AG04450 (cell line): ENCODE data around the gene ADH1A. TPM values are rescaled to one million over a fixed set of nuclear protein-coding genes. Genes with fewer than 3 reads are reported as not detected.

Experiments
- CTCF ChIA-PET: fragments of 300-600, 350-600 bp; formaldehyde crosslinking; extraction: SDS; loops from one replicate; lab custom pipeline; 2022; ENCODE audit warnings: antibody characterized with exemption, inconsistent platforms; lab: Charles Lee
- POLR2A ChIA-PET: fragments of 350-600 bp; formaldehyde crosslinking; extraction: SDS; loops from one replicate; lab custom pipeline; 2021; ENCODE audit warnings: antibody characterized with exemption, inconsistent platforms; lab: Yijun Ruan, JAX
- DNase-seq: peaks from one replicate; pipeline ENCODE4 v3.0.0-alpha.2; 2011; ENCODE audit warnings: low read depth, low spot score
- H3K27ac ChIP-seq: one replicate; pipeline ENCODE4 v1.5.1; 2012; ENCODE audit warnings: low read depth, low read length, control low read depth
- H3K27me3 ChIP-seq: one replicate; pipeline ENCODE4 v1.6.0; 2012; ENCODE audit warnings: low read length; ENCODE audit not compliant: control insufficient read depth, insufficient read depth
- H3K4me3 ChIP-seq: 2 replicates; pipeline ENCODE4 v1.5.1; 2011; ENCODE audit warnings: mild to moderate bottlenecking, low read depth, low read length, control low read depth
- H3K9me3 ChIP-seq: 2 replicates; pipeline ENCODE4 v1.5.1; 2012; ENCODE audit warnings: low read length; ENCODE audit not compliant: control insufficient read depth, insufficient read depth
- polyA minus RNA-seq: library from RNA; depleted of rRNA, polyadenylated mRNA; stranded (reverse); fragments of >200 nt; gene quantifications from 2 replicates; pipeline ENCODE4 v1.2.3, GENCODE V29; 2011; rRNA and poly(A)+ RNA removed
- polyA plus RNA-seq: library from polyadenylated mRNA; depleted of rRNA; stranded (reverse); fragments of >200 nt; gene quantifications from 2 replicates; pipeline ENCODE4 v1.2.3, GENCODE V29; 2011; rRNA removed
- TF ChIP-seq, protein P1 (sequence below): IDR thresholded peaks from 2 replicates; pipeline ENCODE4 v1.5.1; 2011; ENCODE audit warnings: low read depth, low read length, control low read depth, inconsistent platforms

ADH1A gene
- not detected in 2 replicates for polyA plus RNA-seq
- not detected in 2 replicates for polyA minus RNA-seq

GRCh38 chr4:99290848-99291786 is at the start of gene ADH1A:
Gene ADH1A (minus strand): TSS chr4:99290985. CDS start chr4:99290914, 71 bp downstream.
- no peak for DNase-seq
- Histone ChIP-seq H3K9me3 (0 out of 2 replicates have a peak, but pooled peaks cover 3% of the 10 kb centered on the region), H3K4me3 (no peak within 1 kb of the TSS), H3K27me3 (no peaks in the 10 kb centered on the region), H3K27ac (no peak within 1 kb of the TSS)
- ChIA-PET CTCF (no interaction called here), POLR2A (no interaction called here)
- TF ChIP-seq, protein P1, sequence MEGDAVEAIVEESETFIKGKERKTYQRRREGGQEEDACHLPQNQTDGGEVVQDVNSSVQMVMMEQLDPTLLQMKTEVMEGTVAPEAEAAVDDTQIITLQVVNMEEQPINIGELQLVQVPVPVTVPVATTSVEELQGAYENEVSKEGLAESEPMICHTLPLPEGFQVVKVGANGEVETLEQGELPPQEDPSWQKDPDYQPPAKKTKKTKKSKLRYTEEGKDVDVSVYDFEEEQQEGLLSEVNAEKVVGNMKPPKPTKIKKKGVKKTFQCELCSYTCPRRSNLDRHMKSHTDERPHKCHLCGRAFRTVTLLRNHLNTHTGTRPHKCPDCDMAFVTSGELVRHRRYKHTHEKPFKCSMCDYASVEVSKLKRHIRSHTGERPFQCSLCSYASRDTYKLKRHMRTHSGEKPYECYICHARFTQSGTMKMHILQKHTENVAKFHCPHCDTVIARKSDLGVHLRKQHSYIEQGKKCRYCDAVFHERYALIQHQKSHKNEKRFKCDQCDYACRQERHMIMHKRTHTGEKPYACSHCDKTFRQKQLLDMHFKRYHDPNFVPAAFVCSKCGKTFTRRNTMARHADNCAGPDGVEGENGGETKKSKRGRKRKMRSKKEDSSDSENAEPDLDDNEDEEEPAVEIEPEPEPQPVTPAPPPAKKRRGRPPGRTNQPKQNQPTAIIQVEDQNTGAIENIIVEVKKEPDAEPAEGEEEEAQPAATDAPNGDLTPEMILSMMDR, result no peak

DNA sequence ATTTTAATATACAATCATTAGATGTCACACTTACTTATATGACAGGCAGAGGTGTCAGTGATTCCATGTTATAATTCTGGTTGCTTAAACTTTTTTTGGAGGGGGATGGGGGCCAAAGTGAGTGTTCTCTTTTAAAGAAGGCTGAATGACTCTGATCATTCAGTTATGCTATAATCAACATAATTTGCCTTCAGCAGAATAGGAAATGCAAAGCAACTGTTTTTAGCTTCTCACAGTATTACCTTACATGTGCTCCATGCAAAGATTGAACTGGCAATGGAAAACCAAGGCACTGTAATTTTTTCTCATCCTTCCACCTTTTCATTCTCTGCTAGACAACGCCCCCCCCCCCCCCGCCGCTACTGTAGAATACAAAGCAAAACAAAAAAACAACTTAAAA is 48.4 kb upstream of the ADH1A start:
- no peak overlapping the region for H3K27ac ChIP-seq
- ChIA-PET CTCF (no interaction called here), POLR2A (no interaction called here)
- no peaks in the 10 kb centered on the region for H3K9me3 ChIP-seq
- no peak for DNase-seq
- H3K4me3 ChIP-seq, result no peak overlapping the region
- no peaks in the 10 kb centered on the region for H3K27me3 ChIP-seq
- TF ChIP-seq, protein P1, result no peak

DNA sequence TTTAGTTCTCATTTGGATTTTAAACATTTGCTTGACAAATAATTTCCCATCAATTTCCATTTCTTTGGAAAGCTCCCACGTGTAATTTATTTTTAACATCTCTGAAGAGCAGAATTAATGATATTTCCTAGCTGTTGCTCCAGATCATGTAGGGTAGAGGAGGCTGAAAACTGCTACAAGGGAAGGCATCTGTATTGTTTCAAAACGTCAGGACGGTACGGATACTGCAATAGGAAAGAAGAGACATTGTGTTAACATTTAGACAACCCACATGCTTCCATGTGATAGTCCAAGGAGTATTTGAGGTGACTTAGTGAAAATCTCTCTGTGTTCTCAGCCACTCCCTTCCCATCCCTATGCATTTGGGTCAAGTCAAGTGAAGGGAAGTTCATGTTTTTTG is 45.8 kb upstream of the ADH1A start:
- ChIA-PET CTCF (interaction anchor here (0.6 kb wide), 1 partner anchor 20 kb away, joined by 3 read pairs; no protein-coding TSS in a partner anchor), POLR2A (no interaction called here)
- TF ChIP-seq, protein P1, result no peak

GRCh38 chr4:99334880-99335279 is 44.1 kb upstream of the ADH1A start:
- no peak for DNase-seq
- ChIA-PET CTCF (no interaction called here), POLR2A (no interaction called here)
- TF ChIP-seq, protein P1, result no peak
- H3K27me3 ChIP-seq, result no peaks in the 10 kb centered on the region
- H3K27ac ChIP-seq, result no peak overlapping the region
- no peak overlapping the region for H3K4me3 ChIP-seq
- H3K9me3 ChIP-seq, result no peaks in the 10 kb centered on the region

More for the DNA sequence above, 45.8 kb upstream of the ADH1A start:
- no peak overlapping the region for H3K27ac ChIP-seq
- H3K4me3 ChIP-seq, result no peak overlapping the region
- H3K27me3 ChIP-seq, result no peaks in the 10 kb centered on the region
- no peak for DNase-seq
- no peaks in the 10 kb centered on the region for H3K9me3 ChIP-seq

DNA sequence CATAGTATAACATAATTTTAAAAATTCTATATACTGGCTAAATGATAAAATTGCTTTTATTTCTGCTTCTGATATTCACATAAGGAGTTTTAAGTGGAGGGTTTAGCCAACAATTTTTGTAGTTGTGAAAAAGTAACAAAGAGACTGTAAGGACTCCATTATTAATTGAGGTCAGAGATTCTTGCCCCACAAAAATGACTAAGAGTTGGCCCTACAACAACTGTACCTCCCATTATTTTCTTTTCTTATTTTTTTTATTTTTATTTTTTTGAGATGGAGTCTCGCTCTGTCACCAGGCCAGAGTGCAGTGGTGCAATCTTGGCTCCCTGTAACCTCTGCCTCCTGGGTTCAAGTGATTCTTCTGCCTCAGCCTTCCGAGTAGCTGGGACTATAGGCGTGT is 39.9 kb upstream of the ADH1A start:
- no peak for DNase-seq
- TF ChIP-seq, protein P1, result no peak
- ChIA-PET CTCF (no interaction called here), POLR2A (no interaction called here)
- peaks cover 8% of the 10 kb centered on the region for H3K9me3 ChIP-seq
- H3K27ac ChIP-seq, result no peak overlapping the region
- H3K4me3 ChIP-seq, result no peak overlapping the region
- H3K27me3 ChIP-seq, result no peaks in the 10 kb centered on the region
